HepG2 (cell line): ENCODE results near the gene CYP4F8. TPM values are rescaled to one million over a fixed set of nuclear protein-coding genes. Genes with fewer than 3 reads are reported as not detected.

Experiments used
- SALL1 ChIP-seq: sonication (generic); formaldehyde crosslinking; IDR thresholded peaks from 2 replicates; pipeline ENCODE4 v1.8.0; 2022; ENCODE audit warnings: mild to moderate bottlenecking, missing genetic modification reagents
- SAP130 ChIP-seq: IDR thresholded peaks from 2 replicates; pipeline ENCODE4 v1.6.1; 2016; ENCODE audit warnings: low read depth
- ZMAT3 ChIP-seq: sonication (generic); formaldehyde crosslinking; conservative IDR thresholded peaks from 2 replicates; pipeline ENCODE4 v1.7.0; 2021; ENCODE audit warnings: missing genetic modification reagents
- ZNF556 ChIP-seq: sonication (generic); formaldehyde crosslinking; IDR thresholded peaks from 2 replicates; pipeline ENCODE4 v1.4.0; 2020; ENCODE audit warnings: mild to moderate bottlenecking, missing genetic modification reagents, borderline replicate concordance
- ZNF563 ChIP-seq: sonication (generic); formaldehyde crosslinking; IDR thresholded peaks from 2 replicates; pipeline ENCODE4 v1.8.0; 2022; ENCODE audit warnings: mild to moderate bottlenecking, moderate library complexity, missing genetic modification reagents
- ZNF777 ChIP-seq: sonication (generic); formaldehyde crosslinking; IDR thresholded peaks from 2 replicates; pipeline ENCODE4 v1.4.0; 2020; ENCODE audit warnings: missing genetic modification reagents
- polyA plus RNA-seq, 8 experiments: library from polyadenylated mRNA; depleted of rRNA in 3 of 8; stranded (reverse) in 7 of 8; unstranded in 1 of 8; fragments of >200 nt; fragmentation: Illumina TruSeq in 4 of 8; extraction: Trizol in 4 of 8; gene quantifications; 2 replicates each; pipeline versions ENCODE4 v1.2.1 to v1.2.3, GENCODE V29; 2011 to 2016; ENCODE audit warnings: low read depth in 4 of 8, missing spikeins in 1 of 8, mixed read lengths in 1 of 8; ENCODE audit not compliant: insufficient read depth in 1 of 8
- total RNA-seq, 5 experiments: library from RNA; depleted of rRNA; stranded (reverse); fragments of >200 nt; fragmentation: Illumina TruSeq; extraction: Trizol; gene quantifications; 2 replicates each; pipeline ENCODE4 v1.2.3, GENCODE V29; 2016; ENCODE audit warnings: low read depth in 1 of 5
- TF ChIP-seq, protein P1 (sequence below): sonication (generic); formaldehyde crosslinking; IDR thresholded peaks from 2 replicates; pipeline ENCODE4 v1.5.1; 2020; ENCODE audit warnings: mild to moderate bottlenecking, missing genetic modification reagents, moderate library complexity
- TF ChIP-seq, protein P2 (sequence below): IDR thresholded peaks from 2 replicates; pipeline ENCODE4 v1.6.1; 2016; ENCODE audit warnings: low read depth, control low read depth
- TF ChIP-seq, protein P3 (sequence below): IDR thresholded peaks from 2 replicates; pipeline ENCODE4 v1.6.1; 2016; ENCODE audit warnings: missing compliant biosample characterization, missing genetic modification reagents, borderline replicate concordance

Gene CYP4F8
- total and polyA plus RNA-seq, 2 of the 13 experiments (the other 11 are each of a cell fraction or from before 2014, with no cell fraction given) = not detected

- TF ChIP-seq SALL1 (CRISPR knock-in tag) = peak; percentile 85
- TF ChIP-seq, protein P1, sequence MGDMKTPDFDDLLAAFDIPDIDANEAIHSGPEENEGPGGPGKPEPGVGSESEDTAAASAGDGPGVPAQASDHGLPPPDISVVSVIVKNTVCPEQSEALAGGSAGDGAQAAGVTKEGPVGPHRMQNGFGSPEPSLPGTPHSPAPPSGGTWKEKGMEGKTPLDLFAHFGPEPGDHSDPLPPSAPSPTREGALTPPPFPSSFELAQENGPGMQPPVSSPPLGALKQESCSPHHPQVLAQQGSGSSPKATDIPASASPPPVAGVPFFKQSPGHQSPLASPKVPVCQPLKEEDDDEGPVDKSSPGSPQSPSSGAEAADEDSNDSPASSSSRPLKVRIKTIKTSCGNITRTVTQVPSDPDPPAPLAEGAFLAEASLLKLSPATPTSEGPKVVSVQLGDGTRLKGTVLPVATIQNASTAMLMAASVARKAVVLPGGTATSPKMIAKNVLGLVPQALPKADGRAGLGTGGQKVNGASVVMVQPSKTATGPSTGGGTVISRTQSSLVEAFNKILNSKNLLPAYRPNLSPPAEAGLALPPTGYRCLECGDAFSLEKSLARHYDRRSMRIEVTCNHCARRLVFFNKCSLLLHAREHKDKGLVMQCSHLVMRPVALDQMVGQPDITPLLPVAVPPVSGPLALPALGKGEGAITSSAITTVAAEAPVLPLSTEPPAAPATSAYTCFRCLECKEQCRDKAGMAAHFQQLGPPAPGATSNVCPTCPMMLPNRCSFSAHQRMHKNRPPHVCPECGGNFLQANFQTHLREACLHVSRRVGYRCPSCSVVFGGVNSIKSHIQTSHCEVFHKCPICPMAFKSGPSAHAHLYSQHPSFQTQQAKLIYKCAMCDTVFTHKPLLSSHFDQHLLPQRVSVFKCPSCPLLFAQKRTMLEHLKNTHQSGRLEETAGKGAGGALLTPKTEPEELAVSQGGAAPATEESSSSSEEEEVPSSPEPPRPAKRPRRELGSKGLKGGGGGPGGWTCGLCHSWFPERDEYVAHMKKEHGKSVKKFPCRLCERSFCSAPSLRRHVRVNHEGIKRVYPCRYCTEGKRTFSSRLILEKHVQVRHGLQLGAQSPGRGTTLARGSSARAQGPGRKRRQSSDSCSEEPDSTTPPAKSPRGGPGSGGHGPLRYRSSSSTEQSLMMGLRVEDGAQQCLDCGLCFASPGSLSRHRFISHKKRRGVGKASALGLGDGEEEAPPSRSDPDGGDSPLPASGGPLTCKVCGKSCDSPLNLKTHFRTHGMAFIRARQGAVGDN (CRISPR knock-in tag) = peak; percentile 21; the same call in 1 of the 2 replicates
- TF ChIP-seq ZMAT3 (CRISPR knock-in tag) = peak; percentile 49; the same call in 1 of the 2 replicates
- no peak; the same call in 1 of the 2 replicates for TF ChIP-seq ZNF563
- no peak for TF ChIP-seq ZNF777
- TF ChIP-seq ZNF556 (CRISPR knock-in tag) = no peak
- TF ChIP-seq, protein P2, sequence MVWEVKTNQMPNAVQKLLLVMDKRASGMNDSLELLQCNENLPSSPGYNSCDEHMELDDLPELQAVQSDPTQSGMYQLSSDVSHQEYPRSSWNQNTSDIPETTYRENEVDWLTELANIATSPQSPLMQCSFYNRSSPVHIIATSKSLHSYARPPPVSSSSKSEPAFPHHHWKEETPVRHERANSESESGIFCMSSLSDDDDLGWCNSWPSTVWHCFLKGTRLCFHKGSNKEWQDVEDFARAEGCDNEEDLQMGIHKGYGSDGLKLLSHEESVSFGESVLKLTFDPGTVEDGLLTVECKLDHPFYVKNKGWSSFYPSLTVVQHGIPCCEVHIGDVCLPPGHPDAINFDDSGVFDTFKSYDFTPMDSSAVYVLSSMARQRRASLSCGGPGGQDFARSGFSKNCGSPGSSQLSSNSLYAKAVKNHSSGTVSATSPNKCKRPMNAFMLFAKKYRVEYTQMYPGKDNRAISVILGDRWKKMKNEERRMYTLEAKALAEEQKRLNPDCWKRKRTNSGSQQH (CRISPR knock-in tag) = 0 out of 2 replicates have a peak, but pooled peaks have one; percentile 54
- TF ChIP-seq, protein P3, sequence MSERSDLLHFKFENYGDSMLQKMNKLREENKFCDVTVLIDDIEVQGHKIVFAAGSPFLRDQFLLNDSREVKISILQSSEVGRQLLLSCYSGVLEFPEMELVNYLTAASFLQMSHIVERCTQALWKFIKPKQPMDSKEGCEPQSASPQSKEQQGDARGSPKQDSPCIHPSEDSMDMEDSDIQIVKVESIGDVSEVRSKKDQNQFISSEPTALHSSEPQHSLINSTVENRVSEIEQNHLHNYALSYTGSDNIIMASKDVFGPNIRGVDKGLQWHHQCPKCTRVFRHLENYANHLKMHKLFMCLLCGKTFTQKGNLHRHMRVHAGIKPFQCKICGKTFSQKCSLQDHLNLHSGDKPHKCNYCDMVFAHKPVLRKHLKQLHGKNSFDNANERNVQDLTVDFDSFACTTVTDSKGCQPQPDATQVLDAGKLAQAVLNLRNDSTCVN (CRISPR knock-in tag) = 0 out of 2 replicates have a peak, but pooled peaks have one; percentile 47
- TF ChIP-seq SAP130 (CRISPR knock-in tag) = no peak
These were observed 8.8 kb downstream of the CYP4F8 start (continued) for GRCh38 chr19:15623711-15624318.
